Astrocyte (in vitro differentiated cells and primary cell): ENCODE measurements around the gene VSIG8.

Source experiments
- EZH2 ChIP-seq: IDR thresholded peaks from 2 replicates; pipeline ENCODE4 v1.6.1; 2012; ENCODE audit warnings: mild to moderate bottlenecking, low read length, inconsistent platforms; ENCODE audit not compliant: insufficient read depth
- TF ChIP-seq, protein P1 (sequence below): IDR thresholded peaks from 2 replicates; pipeline ENCODE4 v1.5.1; 2011; ENCODE audit warnings: low read depth, mild to moderate bottlenecking, inconsistent platforms, low read length, moderate library complexity; ENCODE audit not compliant: insufficient read depth

- TF ChIP-seq, protein P1, sequence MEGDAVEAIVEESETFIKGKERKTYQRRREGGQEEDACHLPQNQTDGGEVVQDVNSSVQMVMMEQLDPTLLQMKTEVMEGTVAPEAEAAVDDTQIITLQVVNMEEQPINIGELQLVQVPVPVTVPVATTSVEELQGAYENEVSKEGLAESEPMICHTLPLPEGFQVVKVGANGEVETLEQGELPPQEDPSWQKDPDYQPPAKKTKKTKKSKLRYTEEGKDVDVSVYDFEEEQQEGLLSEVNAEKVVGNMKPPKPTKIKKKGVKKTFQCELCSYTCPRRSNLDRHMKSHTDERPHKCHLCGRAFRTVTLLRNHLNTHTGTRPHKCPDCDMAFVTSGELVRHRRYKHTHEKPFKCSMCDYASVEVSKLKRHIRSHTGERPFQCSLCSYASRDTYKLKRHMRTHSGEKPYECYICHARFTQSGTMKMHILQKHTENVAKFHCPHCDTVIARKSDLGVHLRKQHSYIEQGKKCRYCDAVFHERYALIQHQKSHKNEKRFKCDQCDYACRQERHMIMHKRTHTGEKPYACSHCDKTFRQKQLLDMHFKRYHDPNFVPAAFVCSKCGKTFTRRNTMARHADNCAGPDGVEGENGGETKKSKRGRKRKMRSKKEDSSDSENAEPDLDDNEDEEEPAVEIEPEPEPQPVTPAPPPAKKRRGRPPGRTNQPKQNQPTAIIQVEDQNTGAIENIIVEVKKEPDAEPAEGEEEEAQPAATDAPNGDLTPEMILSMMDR: no peak
- TF ChIP-seq EZH2: no peak
Observed at GRCh38 chr1:159843459-159843858, 19.0 kb downstream of the VSIG8 start.
